ENCODE results near the gene GSTK1.
"Not testable (repeated sequence)": the region's sequence is repeated elsewhere in the genome, so short reads cannot be mapped to it uniquely, and the experiment has no call there.

Gene GSTK1

GRCh38 chr7:143279186-143280098 is 16.2 kb downstream of the GSTK1 start:
- DNase-seq = no peak

- DNase-seq = no peak
Observed at GRCh38 chr7:143280160-143280559, 16.9 kb downstream of the GSTK1 start.

DNA sequence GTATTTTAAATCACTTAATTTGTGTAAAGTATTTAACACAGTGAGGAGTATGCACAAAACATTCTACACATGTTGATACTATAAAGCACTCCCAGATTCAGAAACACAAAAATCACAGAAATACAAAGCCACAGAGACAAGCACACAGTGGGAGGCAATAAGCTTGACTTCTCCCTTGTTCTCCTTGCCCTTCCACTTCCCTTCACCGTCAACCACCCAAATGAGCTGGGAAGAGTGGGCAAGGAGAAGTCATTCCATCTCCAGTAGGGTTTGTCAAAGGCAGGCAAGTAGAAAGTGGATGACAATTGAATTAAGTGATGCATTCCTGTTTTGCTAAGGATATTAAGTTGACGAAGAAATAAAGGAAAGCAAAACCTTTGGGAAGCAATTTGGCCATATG is 17.3 kb downstream of the GSTK1 start:
- no peak for DNase-seq

- DNase-seq = no peak
Observed at GRCh38 chr7:143281529-143281928, 18.3 kb downstream of the GSTK1 start.

- no peak for DNase-seq
Observed at GRCh38 chr7:143282124-143282523, 18.9 kb downstream of the GSTK1 start.

DNA sequence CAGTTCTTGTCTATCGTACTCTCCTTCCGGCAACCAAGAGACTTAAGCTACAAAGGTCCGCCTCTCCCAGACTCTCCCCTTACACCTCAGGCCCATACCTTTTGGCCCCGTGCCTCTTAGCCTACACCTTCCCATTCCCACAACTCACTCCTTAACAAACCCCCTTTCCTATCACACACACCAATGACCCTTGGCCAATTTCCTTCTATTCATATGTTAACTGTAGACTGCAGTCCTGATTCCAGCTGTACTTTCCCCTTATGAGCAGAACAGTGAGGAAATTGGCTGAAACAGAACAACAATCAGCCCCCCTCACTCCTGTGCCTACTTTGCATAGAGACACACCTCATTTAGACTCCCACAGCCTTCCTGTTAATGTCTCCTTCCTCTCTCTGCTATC is 20.1 kb downstream of the GSTK1 start:
- DNase-seq = no peak

- no peak for DNase-seq
Observed at GRCh38 chr7:143284591-143285469, 21.6 kb downstream of the GSTK1 start, which contains the start of gene TMEM139. TSS of gene TMEM139 (plus strand) at chr7:143284958. CDS start at chr7:143285958, 1,000 bp downstream.

- DNase-seq = peak; percentile 57
Observed at GRCh38 chr7:143285470-143285778, 22.2 kb downstream of the GSTK1 start.

GRCh38 chr7:143285806-143286521 is 22.7 kb downstream of the GSTK1 start:
- no peak for DNase-seq

- no peak for DNase-seq
Observed at GRCh38 chr7:143286522-143286890, 23.3 kb downstream of the GSTK1 start.

DNA sequence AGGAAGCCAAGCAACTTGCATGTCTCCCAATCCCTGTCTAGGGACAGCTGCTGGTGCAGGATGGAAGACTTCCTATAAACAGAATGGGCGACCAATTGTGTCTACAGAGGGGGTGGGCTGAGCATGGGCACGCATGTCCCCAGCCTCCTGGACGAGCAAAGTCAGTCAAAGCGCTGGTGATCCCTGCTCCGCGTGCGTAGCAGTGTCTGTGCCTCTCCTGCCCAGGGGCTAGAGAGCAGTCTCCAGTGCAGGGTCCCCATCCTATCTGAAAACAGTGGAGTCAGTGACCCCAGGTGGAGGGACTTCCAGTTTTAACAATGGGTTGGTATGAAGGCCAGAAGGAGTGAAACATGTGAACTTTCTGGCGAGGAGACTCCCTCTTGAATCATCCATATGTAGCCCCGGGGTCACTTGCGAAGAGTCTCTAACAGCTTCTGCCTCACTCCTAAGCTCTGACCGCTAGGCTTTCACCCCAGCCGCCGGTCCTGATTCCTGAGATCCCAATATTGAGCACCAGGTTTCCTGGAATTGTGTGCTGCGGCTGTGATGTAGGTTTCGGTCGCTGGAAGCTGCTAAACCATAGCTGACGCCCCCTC is 24.2 kb downstream of the GSTK1 start:
- DNase-seq = no peak

GRCh38 chr7:143287935-143288826 is 24.9 kb downstream of the GSTK1 start, which contains the start of gene CASP2:
TSS of gene CASP2 (plus strand) at chr7:143288351. CDS start at chr7:143288456, 105 bp downstream.
- DNase-seq = peak; percentile 90

- DNase-seq = no peak
Observed at GRCh38 chr7:143288836-143289235, 25.6 kb downstream of the GSTK1 start.

GRCh38 chr7:143289421-143289820 is 26.2 kb downstream of the GSTK1 start:
- no peak for DNase-seq

DNA sequence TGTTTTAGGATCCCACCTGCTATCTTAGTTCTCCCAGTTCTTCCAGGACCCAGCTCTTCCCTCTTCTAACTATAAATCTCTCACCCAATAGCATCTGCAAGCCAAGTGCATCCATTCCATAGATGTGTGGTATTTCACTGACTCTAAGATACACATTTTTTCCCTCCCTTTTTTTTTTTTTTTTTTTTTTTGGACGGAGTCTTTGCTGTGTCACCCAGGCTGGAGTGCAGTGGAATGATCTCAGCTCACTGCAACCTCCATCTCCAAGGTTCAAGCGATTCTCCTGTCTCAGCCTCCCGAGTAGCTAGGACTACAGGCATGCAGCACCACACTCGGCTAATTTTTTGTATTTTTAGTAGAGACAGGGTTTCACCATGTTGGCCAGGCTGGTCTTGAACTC is 26.6 kb downstream of the GSTK1 start:
- DNase-seq = not testable (repeated sequence)

- DNase-seq = no peak
Observed at GRCh38 chr7:143290293-143290692, 27.1 kb downstream of the GSTK1 start.

DNA sequence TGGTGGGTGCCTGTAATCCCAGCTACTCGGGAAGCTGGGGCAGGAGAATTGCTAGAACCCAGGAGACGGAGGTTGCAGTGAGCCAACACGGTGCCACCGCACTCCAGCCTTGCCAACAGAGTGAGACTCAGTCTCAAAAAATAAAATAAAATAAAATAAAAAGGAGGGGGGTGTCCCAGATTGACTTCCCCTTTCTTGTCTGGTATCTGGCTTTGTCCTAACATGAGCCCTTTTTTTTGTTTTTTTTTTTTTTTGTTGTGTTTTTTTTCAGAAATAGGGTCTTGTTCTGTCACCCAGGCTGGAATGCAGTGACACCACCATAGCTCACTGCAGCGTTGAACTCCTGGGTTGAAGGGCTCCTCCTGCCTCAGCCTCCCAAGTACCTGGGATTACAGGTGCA is 29.6 kb downstream of the GSTK1 start:
- no peak for DNase-seq

GRCh38 chr7:143295870-143296269 is 32.6 kb downstream of the GSTK1 start:
- DNase-seq = no peak

- DNase-seq = no peak
Observed at GRCh38 chr7:143296686-143297085, 33.4 kb downstream of the GSTK1 start.

GRCh38 chr7:143299346-143299745 is 36.1 kb downstream of the GSTK1 start:
- DNase-seq = no peak

GRCh38 chr7:143299840-143300239 is 36.6 kb downstream of the GSTK1 start:
- no peak for DNase-seq

All from 8988T (cell line).